Measurements from ENCODE around the gene SFXN5.
"Not testable (repeated sequence)": the region's sequence is repeated elsewhere in the genome, so short reads cannot be mapped to it uniquely, and the experiment has no call there.

Gene SFXN5

DNA sequence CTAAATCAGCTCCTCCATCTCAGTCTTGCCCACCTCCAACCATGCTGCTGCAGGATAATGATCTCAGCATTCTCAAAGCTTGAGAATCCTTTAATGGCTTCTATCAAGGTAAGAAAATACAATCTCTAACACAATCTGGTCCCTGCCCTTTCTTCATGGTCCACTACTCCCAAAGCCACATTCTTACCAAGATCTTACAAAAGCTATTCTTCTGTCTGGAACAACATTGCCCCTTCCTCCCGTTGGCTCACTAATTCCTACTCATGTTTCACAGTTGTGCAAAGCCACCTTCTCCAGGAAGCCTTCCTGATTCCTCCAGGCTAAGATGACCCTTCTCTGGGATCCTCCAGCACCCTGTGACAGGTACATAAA lies 5.9 kb upstream of the SFXN5 start:
- DNase-seq (ENCODE audit: low spot score) = no peak

DNA sequence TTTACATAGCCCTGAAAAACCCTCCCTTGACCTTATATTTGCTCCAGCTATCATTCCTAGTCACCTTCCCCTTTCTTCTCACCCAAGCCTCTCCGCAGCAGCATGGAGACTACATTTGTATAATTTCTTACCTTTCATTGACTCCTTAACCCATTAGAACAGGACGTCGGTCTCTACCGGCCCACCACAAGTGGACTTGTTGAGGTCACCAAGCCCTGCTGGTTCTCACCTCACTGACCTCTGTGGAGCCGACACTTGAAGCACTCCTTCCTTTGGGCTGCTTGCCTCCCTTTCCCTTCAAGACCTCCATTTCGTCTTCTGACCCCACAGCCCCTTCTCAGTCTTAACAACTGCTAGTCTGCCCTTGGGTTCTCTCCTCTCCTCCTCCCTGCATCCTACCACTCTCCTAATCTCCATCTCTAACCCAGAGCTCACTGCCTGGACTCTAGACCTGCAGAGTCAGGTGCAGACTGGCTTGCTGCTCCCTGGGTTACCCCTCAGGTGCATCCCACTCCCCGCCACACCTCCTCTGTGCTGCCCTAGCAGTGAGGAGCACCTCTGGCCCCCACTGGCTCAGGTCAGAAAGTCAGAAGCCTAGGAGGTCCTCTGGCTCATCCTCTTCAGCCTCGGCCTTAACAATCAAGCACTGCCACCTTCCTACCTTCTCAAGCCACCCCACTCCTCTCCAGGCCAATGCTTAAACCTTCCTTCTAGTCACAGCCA lies 5.3 kb upstream of the SFXN5 start:
- no peak for DNase-seq (ENCODE audit: low spot score)

DNA sequence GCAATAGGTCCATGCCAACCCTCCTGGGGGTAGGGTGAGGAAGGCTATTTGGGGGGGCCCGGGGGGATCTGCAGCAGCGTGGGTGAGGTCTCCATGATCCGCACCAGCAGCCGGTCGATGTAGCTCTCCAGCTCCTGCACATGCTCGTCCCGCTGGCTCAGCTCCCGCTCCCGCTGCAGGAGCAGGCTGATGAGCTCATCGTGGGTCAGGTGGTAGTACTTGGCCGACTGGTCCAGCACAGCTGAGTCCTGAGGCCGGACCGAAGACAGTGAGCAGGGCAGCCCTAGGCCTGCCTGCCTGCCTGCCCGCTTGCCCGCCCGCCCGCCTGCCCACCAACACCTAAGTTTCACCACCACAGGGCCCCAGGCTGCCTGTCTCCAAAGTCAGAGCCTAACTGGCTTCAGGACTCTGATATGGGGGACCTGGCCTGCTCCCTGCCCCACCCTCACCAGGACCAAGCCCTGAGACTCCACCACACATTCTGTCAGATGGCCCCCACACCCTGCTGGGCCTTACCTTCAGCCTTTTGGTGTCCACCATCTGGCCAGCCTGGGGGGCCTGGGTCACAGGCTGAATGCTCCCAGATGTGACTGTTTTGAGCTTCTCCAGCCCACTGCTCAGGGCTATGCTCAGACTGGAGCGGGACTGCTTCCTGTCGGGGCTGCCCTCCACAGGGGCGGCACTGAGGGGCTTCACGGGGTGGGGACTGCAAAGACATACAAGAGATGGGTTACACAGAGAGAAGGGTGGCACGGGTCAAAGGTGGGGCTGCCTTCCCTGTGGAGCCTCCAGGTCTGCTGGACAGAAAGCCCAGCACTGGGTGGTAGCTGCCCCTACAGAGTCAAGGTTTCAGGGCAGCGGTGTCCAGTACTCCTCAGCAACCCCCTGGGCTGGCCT lies 4.2 kb upstream of the SFXN5 start:
- no peak for DNase-seq (ENCODE audit: low spot score)

- no peak for DNase-seq (ENCODE audit: low spot score)
These were observed 2.9 kb upstream of the SFXN5 start for GRCh38 chr2:73074110-73075069.

DNA sequence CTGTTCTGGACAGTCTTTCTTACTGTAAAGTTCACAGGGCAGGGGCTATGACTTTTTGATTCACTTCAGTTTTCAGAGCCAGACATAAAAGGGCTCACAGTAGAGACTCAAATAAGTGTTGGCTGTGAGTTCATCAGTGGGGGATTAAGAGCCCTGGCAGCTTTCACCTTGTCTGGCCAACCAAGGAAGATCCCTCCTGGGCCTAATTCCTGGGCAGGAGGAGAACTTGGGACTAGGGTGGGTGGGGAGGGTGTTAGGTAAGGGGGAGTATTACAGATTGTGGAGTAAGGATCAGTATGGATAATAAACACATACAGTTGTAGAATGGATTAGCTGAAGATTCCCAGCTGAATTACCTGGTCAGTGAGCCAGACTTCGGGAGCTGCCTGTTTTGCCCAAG lies 904 bp upstream of the SFXN5 start:
- no peak for DNase-seq (ENCODE audit: low spot score)

- no peak for DNase-seq (ENCODE audit: low spot score)
These were observed 550 bp upstream of the SFXN5 start for GRCh38 chr2:73072129-73072395.

- no peak for DNase-seq (ENCODE audit: low spot score)
These were observed 711 bp downstream of the SFXN5 start for GRCh38 chr2:73070643-73071359.

GRCh38 chr2:73069855-73070642 lies 1.5 kb downstream of the SFXN5 start:
- no peak for DNase-seq (ENCODE audit: low spot score)

GRCh38 chr2:73069041-73069854 lies 2.3 kb downstream of the SFXN5 start:
- no peak for DNase-seq (ENCODE audit: low spot score)

DNA sequence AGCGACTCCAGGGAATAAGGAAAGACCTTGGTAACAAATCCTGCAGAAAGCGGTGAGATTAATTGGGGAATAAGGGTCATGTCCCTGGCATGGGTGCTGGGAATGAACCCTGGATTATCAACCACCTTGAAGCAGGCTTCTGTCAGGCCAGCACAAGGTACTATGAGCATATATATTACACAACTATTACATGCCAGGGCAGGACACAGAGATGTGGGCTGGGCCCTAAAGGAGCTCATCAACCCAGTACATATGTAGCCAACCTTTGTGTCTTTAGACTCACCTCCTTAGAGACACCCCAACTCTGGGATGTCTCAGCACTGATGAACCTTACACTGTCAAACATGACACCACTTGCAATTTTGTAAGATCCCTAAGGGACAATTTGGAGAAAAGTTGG lies 3.4 kb downstream of the SFXN5 start:
- DNase-seq (ENCODE audit: low spot score) = no peak

GRCh38 chr2:73067043-73067442 lies 4.5 kb downstream of the SFXN5 start:
- no peak for DNase-seq (ENCODE audit: low spot score)

GRCh38 chr2:73065070-73065469 lies 6.4 kb downstream of the SFXN5 start:
- not testable (repeated sequence) for DNase-seq (ENCODE audit: low spot score)

GRCh38 chr2:73063909-73064875 lies 7.3 kb downstream of the SFXN5 start:
- peak; percentile 34 for DNase-seq (ENCODE audit: low spot score)

DNA sequence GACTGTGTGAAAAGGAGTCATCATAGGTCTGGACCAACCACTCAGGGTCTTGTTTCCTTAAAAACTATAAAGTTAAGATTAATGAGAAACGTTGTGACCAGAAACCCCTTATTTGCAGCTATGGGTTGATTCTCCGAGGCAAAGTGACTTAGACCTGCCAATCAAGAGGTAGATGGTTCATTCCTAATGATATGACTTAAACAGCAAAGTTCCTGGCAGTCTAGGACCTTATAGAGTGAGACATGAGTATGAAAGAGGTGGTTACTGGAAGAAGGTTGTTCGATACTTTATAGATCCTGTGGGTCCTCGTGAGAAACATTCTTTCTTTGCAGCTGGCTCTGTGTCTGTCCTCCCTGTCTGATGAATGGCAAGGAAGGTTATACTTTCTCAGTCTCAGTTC lies 8.0 kb downstream of the SFXN5 start:
- no peak for DNase-seq (ENCODE audit: low spot score)

DNA sequence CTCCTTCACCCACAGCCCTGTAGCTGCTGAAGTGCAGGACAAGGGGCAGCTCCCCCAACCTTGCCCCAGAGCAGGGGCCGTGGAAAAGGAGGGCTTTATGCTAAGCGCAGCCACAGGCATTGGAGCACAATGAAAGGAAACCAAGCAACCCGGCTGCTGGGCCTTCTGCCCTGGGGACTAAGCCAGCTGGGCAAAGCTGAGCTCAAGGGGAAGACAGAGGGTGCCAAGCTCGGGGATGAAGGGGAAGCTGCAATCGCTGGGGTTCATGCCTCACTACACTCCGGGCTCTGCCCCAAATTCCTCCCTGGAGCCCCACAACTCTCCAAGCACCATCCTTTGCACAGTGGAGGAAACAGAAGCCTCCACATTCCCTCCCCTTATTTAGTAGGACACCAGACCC lies 12.4 kb downstream of the SFXN5 start:
- DNase-seq (ENCODE audit: low spot score) = no peak

GRCh38 chr2:73054980-73055379 lies 16.5 kb downstream of the SFXN5 start:
- DNase-seq (ENCODE audit: low spot score) = no peak

DNA sequence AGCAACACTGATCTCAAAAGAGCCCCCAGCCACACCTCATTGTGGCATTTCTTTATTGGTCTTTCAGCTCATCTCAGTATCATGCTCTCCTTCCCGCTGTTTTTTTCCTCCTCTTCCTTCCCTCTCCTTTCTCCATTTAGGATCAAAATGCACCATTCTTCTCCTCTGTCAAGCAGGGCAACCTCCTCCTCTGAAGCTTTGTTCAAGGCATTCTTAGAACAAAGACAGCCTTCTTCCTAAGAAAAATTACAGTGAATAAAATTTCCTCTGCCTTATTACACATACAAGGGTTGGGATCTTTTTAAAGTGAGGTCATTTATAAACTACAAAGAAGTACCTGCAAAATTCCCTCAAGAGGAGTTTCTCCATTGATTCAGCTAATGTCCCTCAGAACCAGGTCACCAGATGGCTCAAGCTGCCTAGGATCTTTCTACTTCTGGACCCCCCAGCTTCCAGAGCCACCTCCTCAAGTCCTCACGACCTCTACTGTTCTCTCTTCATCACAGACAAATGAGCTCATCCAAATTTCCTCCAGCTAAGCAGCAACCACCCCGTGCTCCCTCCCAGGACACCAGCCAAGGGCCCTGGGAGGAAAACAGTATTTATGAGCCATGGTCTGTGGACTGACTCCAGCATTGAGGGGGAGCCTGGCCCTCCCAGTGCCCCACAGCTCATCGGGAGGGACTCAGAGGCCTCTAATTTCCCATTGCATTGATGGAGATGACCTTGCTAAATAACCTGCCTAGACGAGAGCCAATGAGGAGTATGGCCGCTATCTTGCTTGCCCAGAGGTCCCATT lies 18.0 kb downstream of the SFXN5 start:
- DNase-seq (ENCODE audit: low spot score) = no peak

DNA sequence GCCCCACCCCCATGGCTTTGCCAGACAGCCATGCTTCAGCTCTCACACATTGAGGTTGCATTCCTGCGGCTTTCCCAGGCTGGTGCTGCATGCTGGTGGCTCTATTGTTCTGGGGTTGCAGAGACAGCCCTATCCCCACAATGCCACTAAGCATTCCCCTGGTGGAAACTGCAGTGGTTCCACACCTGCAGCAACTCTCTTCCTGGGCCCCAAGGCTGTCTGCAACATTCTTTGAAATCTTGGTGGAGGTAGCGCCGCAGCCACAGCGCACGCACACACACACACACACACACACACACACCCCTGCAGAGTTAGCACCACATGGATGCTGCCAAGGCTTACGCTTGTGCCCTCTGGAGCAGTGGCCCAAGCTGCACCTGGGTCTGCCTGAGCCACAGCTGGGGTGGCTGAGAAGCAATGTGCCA lies 21.4 kb downstream of the SFXN5 start:
- DNase-seq (ENCODE audit: low spot score) = no peak

Measured in LoVo (cell line).